ENCODE measurements around the gene NME8.

The NME8 gene

DNA sequence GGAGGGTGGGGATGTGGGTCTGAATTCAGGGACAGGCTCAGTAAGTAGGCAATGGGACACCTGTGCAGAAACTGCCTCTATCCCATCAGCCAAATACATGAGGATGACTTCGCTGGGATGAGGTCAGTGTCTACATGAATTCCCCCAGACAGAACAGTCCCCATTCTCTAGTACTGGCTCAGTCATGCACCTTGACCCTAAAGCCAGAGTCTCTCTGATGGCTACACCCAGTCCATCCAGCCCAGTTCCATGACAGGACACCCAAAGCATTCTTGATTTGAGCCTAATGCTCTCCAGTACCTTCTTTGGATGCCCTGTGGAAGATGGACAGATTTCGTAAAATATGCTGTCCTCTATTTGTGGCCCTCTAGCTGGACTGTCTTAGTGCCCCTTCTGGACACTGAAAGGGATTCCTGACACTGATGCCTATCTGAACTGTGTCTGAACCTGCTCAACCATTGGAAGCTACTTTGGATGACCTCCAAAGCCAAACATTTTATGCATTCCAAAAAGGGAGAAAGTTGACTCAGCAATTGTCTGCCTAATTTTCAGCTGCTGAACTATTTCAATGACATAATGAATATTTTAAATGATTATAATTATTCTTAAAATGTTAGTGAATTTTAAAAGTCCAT lies 53.6 kb downstream of the NME8 start:
- peak; percentile 80 for DNase-seq

DNA sequence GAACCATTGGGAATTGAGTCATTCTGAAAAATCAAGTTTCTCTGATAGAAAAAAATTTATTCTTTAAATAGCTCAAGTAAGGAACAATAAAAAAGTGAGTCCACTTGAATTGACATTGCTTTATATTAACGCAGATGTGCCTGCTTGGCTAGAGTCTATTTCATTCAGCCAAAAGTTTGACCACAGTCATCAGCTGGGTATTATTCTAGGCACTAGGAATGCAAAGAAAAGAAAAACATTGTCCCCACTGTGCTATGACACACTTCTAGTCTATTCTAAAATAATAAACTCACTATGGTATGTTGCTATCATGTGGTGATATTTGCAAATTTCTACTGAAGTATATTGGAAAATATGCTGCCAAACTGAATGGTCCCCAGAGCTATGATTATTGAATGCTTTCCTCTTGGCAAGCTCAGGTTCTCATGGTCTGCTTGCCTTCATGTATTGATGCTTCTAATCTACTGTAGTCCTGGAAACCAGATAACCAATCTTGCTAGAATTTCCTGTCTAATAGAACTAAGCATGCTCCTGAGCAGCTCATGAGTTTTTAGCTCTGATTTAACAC lies 59.9 kb downstream of the NME8 start:
- DNase-seq, result peak; percentile 93

DNA sequence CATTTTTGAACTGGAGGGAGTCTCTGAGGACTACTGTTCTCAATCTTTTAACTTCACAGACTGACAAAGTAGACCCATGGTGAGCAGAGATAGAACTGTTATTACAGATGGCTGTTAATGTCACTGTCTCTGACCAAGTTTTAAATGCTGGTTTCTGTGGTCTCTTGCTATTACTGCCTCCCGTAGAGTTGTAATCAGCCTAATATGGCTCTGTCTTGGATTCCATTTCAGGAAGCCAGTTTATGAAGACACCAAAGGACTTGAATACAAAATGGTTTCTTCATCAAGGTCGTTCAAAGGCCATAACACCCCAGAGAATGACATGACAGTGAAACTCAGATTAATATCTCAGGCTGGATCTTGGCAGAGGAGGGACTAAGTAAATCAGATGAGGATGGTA lies 64.4 kb downstream of the NME8 start:
- peak; percentile 61 for DNase-seq

DNA sequence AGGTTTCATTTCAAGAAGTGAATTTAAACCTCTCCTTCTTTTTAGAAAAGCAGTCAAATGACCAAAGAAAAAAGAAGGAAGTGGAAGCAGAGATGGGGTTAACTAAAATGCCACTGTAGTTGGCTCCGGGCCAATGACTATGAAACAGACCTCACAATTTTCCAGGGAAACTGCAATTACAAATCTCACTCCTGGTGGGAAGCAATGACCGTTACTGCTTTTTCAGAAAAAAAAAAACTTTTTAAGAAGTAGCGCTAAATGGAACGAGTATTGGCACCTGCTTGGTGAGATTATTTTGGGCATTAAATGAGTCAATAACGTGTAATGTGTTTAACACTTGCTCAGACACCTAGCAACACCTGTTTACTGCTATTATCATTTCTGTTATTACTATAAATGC lies 67.0 kb downstream of the NME8 start:
- no peak for DNase-seq

DNA sequence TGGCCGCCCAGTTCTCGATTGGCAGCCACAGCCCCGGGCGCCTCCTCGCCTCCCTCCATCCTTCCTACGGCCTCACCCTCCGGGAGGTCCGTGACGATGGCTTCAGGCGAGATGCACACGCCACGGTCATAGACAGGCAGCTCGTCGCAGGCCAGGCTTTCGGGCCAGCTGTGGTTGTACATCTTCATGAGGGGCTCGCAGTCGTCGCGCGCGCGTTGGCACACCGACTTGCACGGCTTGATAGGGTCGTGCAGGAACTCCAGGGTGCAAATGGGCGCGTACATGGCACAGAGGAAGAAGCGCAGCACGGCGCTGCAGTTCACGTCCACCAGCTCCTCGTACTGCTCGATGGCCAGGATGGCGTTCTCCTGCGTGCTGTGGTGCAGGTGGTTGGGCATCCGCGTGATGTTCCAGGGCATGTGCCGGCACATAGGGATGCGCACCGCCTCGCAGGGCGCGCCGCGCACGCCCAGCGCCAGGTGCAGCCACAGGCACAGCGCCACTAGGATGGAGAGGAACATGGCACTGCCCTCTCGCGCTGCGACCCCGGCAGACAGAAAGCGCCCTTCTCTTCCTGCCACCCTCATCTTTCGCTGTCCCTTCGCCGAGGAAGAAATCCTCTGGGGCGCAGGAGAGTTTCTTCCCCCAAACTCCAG lies 67.7 kb downstream of the NME8 start:
- DNase-seq, result no peak

DNA sequence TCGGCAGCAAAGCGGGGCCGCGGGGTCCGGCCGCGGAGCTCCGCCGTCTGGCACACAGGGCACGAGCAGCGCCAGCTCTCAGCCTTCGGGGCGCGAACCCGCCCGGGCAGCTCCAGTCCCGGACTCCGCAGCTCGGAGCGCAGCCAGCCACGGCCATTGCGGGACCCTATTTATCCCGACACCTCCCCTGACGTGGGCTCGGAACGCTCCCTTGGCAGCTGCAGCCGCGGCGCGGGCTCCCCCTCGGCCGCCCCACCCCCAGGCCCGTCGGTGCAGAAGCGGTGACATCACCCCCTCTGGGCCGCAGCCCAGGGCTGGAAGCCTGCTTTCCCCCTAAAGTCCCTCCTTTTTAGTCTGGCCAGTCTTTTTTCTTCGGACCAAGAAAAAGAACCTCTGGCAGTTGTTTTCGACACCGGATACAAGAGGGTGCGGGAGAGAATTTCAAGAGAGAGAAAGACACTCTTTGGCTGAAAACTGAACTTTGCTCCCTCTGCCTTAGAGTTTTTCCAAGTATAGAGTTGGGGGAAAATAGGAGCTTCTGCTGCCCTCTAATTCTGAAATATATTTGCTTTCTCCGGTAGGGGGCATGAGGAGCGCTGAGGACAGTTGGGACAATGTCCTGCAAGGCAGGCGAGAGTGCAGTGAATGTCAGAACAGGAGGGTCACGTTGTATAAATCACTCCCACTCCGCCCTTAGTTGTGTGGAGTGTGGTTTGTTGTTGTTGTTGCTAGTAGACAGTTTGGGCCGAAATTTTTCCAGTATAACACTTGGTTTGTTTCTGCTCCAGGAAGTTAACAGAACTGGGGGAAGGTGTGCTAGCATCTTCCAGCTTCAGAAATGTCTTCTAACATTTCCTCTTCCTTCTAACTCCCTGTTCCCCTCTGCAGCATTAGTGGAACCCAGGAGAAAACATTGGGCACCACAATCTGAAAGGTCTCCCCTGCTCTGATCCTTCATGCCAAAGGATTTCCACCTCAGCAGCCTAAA lies 68.6 kb downstream of the NME8 start, which contains the start of gene SFRP4:
Gene SFRP4 (minus strand): TSS at position 145 of the 988 bp plus-strand sequence. CDS start 280 bp downstream, outside the sequence.
- peak; percentile 53 for DNase-seq

DNA sequence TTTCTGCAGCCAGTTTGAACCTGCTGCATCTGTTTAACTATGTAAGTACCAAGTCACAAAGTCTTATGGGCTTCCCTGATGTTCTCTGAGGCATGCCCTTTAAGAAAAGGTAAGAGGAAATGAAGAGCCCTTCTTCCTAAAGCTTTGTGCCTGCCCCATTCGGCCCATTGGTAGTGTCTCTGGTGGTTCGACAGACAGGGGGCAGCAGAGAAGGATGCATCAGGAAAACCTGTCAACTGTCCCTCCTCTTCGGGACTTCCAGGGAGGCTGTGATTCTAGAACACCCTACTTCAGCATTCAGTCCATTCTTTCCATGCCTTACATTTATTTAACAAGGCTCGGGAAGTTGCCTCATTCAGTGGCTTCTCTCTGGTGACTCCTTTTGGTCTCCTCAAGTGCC lies 70.1 kb downstream of the NME8 start:
- no peak for DNase-seq

DNA sequence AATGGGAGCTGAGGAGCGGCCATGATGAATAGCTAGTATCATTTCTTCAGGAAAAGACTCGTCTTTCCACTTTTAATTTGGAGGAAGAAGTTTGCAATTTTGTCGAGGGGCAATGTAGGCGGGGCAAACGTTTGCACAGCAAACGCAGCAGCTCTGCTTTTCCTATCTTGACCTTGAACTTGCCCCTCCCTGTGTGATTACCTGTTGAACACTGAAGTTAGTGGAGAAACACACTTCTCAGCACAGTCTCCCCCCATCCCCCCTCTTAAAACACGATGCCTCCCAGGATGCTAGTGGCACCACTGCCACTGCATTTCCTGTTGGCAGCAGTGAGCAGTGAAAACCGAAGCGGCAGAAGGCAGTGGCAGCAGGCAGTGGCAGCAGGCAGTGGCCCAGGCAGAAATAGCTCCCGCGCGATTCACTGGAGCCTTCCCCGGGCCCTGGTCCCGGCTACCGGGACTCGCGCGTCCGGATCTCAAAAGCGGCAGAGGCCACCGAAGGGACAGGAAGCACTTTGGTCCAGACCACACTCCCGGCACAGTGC lies 72.0 kb downstream of the NME8 start, which contains the start of gene EPDR1:
Gene EPDR1 (plus strand): TSS at position 336 of the 544 bp plus-strand sequence. CDS start 300 bp downstream, outside the sequence.
- no peak for DNase-seq

DNA sequence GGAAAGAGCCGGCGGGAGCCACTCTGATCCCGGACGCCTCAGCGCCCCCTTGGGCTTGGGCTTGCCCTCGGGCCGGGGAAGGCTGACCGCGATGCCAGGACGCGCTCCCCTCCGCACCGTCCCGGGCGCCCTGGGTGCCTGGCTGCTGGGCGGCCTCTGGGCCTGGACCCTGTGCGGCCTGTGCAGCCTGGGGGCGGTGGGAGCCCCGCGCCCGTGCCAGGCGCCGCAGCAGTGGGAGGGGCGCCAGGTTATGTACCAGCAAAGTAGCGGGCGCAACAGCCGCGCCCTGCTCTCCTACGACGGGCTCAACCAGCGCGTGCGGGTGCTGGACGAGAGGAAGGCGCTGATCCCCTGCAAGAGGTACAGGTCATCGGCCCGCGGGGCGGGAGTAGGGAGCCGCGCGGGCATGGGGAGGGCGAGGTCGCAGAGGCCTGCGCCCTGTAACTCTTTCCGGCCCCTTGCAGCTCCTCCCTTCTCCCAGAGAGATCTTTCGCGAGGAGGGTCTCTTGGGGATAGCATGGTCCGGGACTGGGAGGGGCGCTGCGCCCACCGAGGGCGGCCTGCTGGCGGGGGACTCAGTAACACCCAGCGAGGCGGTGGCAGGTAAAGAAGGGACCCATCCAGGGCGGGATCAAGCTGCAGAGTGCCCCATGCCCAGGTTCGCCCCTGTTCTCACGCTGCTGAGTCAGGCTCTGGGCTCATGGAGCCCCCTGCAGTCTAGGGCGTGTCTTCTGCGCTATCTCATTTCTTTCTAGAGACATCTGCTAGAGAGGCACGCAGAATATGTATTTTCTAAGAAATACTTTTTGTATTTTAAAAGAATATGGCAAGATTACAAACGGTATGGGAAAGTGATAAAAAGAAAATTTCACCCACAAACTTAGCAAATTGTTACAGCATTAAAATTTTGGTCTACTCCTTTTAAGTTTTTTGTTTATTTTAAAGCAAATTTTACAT lies 72.7 kb downstream of the NME8 start:
- no peak for DNase-seq

DNA sequence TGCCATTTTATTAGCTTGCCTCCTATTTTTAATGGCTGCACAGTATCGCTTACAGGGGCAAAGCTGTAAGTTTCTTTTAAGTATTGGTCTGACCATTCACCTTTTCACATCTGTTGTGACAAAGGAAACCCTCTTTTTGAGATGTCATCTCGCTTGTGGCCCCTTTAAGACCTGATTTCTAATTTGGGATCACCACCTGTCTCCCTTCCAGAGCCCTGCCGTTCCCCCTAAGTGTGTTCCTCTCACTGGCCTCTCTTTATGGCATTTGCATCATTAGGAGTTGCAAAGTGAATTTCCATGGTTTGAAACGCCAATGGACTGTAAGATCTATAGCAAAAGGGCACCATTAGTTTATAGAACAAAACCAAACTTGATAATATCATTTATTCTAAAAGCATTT lies 73.5 kb downstream of the NME8 start:
- DNase-seq, result no peak

DNA sequence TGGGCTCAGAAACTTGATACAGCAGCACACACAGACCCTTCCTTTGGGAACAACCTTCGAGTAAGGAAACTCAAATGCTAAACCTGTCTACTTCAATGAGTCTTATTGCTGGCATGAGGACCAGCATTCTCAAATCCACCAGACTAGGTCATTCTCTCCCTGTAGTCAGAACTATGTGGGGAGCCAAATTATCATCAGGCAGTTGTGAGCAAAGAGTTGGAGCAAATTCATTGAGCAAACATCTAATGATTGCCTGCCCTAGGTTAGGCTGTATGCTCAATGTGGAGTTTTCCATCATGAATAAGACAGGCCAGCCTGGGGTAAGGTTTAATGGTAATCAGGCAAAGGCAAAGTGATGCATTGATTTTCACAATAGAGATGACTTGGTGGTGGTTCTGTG lies 75.6 kb downstream of the NME8 start:
- no peak for DNase-seq

DNA sequence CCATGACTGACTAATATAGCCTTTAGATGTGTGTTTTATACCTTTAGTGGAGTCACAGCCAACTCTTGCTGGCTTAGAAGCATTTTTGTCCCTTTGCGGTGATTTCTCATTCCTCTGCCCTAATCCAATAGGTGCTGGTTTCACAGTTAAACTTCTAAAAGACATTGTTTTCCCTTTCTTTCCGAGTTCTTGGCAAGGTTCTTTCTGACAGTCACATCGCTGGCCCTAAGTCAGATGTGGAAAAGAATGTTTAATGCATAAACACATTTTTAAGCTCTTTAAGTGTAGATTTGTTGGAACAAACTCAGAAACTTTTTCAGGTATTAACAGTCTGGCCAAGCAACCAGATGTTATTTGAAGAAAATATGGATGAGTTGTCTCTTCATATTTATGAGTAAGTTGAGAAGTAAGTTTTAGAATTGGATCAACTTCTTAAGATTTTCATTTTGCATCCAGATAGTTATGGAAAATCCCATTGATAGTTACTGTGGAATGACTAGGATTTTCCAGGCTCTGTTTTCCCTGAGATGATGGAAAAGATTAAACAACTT lies 76.2 kb downstream of the NME8 start:
- DNase-seq, result peak; percentile 78

DNA sequence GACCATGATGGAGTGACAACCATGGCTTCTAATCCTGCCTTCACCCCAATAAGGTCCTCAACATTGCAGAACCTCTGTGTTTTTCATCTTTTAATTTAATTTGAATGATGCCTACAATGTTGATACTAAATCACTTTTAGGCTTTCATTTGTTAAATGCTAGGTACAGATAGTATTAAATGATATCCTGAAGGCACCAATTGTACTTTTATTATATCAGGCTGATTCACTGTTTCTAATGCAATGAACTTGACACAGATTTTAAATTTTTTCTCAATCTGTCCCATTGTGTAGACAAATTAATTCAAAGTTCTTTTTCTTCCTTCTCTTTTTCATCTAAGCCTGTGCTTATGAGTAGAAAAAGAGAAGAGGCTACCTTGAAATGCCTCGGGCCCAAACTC lies 77.2 kb downstream of the NME8 start:
- DNase-seq, result no peak

DNA sequence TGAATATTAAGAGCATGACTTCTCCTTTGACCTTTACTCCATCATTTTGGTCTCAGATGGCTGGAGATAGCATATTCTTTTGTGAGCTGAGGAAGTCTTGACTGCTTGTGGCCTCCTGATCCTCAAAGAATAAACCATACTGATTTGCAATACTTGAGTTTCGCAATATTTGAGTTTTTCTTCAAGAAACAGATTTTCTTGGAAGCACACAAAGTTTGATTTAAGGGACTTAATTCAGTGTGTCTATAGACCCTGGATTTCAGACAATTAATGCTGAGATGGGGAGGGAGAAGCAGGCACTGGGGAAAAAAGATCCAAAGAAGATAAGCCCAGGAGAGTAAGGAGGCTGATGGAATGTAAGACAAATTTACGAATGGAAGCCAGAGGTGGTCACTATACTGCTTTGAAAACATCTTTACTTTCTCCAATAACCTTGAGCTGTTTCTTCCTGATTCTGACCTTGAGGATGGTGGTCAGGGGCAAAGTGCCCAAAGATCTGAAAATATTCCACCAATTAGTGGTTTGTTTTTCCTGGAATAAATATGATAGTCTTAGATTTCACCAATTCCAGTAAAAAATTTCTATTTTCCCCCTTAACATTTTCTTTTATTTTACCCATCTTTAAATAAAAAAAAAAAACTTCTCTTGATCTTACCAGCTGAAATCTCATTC lies 79.5 kb downstream of the NME8 start:
- DNase-seq, result peak; percentile 66

DNA sequence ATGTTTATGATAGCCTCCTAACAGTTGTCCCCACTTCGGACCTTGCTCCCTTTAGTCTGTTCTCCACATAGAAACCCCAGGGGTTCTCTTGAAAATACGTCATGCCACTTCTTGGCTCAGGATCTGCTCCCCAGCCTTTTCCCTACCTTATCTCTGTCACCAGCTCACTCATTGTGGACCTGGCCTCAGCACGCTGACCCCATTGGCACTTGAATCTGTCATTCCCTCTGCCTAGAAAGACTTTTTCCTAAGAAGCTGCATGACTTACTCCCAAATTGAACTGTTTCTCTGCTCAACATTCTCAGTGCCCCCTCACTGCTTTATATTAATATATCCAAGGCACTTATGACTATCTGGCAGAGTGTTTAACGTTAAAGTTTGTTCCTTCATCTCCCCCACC lies 80.5 kb downstream of the NME8 start:
- DNase-seq, result no peak

DNA sequence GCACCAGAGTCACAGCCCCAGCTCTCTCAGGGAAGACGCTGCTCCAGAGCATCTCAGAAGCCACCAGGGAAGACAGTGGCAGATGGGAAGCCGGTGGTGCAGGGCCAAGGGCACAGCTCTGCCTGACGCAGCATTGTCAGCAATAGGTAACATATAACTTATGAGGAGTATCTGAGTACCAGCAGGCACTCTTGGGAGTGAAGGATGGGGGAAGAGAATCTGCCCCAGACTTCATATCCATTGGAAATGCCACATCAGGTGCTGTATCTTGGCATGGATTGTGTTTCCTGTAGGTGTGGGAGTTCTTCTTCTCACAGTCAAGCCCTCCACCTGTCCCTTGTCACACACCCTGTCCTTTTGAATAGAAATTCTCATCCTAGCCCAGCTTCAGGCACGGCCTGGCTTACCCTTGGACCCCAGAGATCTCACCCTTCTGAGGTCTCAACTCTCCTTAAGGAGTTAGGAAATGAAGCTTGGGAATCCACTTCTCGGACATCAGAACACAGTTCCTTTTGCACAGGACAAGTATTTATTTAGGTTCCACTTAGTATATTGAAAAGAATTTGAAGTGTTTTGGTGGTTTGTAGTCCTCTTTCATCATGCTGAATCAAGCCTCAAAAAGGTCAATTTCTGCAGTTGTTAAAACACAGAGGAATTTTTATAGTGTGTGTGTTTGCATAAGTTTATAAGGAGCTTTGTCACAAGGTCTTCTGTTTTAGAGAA lies 82.0 kb downstream of the NME8 start:
- DNase-seq, result peak; percentile 65

DNA sequence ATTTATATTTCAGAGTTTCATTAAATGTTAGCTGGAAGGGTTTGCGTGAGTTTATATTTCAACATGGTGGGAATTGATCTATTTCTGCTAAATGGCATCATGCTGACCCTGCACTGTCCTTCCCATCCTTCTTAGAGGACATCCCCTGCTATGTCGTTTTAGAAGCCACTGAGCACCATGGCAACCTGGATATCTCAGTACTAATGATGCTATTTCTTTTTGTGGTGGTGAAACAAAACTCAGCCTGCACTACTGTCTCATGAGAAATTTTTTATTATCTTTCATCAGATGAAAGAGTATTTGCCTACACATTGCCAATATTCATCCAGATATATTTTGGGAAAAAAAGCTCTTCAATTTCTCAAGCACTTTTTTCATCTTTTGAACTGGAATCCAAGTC lies 84.1 kb downstream of the NME8 start:
- DNase-seq, result no peak

DNA sequence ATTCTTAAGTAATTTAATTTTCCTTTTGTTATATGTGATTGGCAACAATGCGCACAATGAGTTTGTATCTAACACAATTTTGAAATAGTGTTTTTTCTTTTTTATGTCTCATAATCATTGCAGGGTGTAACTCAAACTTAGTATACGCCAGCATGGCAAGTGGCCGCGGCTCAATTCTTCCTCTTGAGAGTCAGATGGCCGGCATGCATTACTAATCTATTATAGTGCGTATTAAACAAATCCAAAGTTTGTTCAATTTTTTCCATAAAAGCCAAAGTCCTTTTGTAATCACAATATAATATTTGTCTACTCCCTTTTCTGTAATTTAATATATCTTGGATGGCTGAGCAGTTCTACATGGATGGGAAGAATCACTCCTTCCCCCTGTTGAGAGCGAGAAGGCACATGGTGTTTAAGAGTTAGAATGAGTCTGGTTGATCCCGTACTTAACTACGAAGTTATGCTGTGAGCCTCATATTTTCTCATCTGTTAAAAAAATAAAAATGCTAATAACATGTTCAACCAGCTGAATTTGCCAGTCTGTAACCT lies 84.7 kb downstream of the NME8 start:
- no peak for DNase-seq

DNA sequence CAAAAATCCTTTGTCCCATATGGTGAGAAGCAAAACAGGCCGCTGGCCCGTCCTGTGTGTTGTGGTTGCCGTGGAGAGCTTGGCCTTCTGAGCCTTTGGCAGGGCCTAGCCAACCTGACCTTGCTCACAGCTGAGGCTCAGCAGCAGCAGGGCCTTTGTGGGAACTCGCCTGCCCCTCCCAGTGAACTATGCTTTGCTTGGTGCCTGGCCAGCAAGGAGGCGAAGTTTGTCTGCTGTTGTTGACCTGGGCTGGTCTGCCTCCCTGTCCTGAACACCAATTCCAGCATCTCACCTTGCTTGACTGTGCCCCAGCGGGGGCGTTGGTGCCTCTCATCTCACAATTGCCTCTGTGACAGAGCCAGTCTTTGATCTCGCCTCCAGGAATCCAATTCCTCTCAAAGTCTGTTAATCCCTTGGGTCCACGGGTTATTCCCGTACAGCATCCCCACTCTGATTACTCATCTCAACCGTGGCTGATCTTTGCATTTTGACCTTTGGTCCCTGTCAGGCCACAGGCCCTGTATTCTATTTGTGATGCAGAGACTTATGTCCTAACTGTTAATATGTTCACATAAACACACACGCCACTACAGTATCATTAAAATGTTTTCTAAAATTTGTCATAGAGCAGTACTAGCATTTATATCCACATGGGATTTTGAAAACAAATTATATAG lies 94.7 kb downstream of the NME8 start:
- peak; percentile 38 for DNase-seq

Data from fibroblast of upper back skin (primary cell).